ENCODE data around the gene DNAAF3.

DNA sequence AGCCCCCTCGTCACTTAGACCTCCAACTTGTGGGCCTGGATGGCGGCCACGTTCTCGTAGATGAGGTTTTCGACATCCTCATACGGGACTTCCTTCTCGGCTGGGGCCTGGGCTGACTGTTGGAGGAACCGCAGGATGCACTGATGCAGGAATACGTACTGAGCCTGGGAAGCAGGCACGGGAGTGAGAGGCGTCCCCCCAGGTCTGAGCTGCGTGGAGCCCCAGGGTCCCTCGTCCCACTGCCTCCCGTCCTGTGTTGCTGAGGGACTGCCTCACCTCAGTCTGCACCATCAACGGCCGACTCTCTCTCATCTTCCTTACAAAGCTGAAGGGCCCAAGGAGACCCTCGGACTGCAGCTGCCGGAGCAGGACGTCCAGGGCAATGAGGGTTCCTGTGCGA lies 15.3 kb upstream of the DNAAF3 start:
- TF ChIP-seq, protein P1, sequence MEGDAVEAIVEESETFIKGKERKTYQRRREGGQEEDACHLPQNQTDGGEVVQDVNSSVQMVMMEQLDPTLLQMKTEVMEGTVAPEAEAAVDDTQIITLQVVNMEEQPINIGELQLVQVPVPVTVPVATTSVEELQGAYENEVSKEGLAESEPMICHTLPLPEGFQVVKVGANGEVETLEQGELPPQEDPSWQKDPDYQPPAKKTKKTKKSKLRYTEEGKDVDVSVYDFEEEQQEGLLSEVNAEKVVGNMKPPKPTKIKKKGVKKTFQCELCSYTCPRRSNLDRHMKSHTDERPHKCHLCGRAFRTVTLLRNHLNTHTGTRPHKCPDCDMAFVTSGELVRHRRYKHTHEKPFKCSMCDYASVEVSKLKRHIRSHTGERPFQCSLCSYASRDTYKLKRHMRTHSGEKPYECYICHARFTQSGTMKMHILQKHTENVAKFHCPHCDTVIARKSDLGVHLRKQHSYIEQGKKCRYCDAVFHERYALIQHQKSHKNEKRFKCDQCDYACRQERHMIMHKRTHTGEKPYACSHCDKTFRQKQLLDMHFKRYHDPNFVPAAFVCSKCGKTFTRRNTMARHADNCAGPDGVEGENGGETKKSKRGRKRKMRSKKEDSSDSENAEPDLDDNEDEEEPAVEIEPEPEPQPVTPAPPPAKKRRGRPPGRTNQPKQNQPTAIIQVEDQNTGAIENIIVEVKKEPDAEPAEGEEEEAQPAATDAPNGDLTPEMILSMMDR (IDR thresholded peaks at IDR 0.05) = no peak
- TF ChIP-seq POLR2AphosphoS5 (IDR thresholded peaks at IDR 0.05) = no peak

All from suprapubic skin (tissue), 3 donors.